Tibial nerve (tissue), 4 donors: ENCODE data around the gene TNFRSF18. TPM values are rescaled to one million over a fixed set of nuclear protein-coding genes. Genes with fewer than 3 reads are reported as not detected.

Experiments used
- DNase-seq, 2 donors: peaks; one replicate each; pipeline ENCODE4 v3.0.0-alpha.2; 2019; ENCODE audit warnings: low spot score in 2 of 2
- H3K27ac ChIP-seq, 4 donors: fragments of 200-600 bp; sonication (generic) in 3 of 4; one replicate each; pipeline ENCODE4 v1.5.1; 2017 to 2019; ENCODE audit warnings: mild to moderate bottlenecking in 1 of 4
- H3K27me3 ChIP-seq, 2 donors: fragments of 200-600 bp; sonication (generic) in 1 of 2; one replicate each; pipeline versions ENCODE4 v1.5.1 to v1.6.0; 2017 to 2019
- H3K36me3 ChIP-seq, 3 donors: fragments of 200-600 bp; sonication (generic); one replicate each; pipeline ENCODE4 v1.5.1; 2018 to 2019
- H3K4me1 ChIP-seq, 4 donors: fragments of 200-600 bp; sonication (generic) in 3 of 4; one replicate each; pipeline ENCODE4 v1.5.1; 2017 to 2019
- H3K4me3 ChIP-seq, 4 donors: fragments of 200-600 bp; sonication (generic) in 3 of 4; one replicate each; pipeline ENCODE4 v1.5.1; 2017 to 2019; ENCODE audit warnings: mild to moderate bottlenecking in 1 of 4, moderate library complexity in 1 of 4
- H3K9me3 ChIP-seq, 4 donors: fragments of 200-600 bp; sonication (generic) in 3 of 4; one replicate each; pipeline ENCODE4 v1.5.1; 2017 to 2019
- CTCF ChIP-seq, 5 experiments: fragments of 200-600 bp in 3 of 5; fragments of 450-650 bp in 2 of 5; sonication (generic) in 3 of 5; IDR thresholded peaks; one replicate each; pipeline ENCODE4 v1.5.1; 2016 to 2019; ENCODE audit warnings: antibody characterized with exemption in 5 of 5, mild to moderate bottlenecking in 3 of 5, moderate library complexity in 2 of 5
- EP300 ChIP-seq, 2 donors: sonication (generic); formaldehyde crosslinking; IDR thresholded peaks; one replicate each; pipeline ENCODE4 v1.6.1; 2017; ENCODE audit warnings: antibody characterized with exemption in 2 of 2, mild to moderate bottlenecking in 1 of 2
- POLR2A ChIP-seq, 2 donors: fragments of 450-650 bp; IDR thresholded peaks; one replicate each; pipeline ENCODE4 v1.6.1; 2017; ENCODE audit warnings: antibody characterized with exemption in 2 of 2, mild to moderate bottlenecking in 2 of 2, moderate library complexity in 2 of 2
- WGBS, 2 donors: methylation state at CpG; one replicate each; pipeline ENCODE4 v1.1.5; 2018; 5-methylcytosine and 5-hydroxymethylcytosine counted together
- total RNA-seq, 4 donors: library from RNA; depleted of rRNA; stranded (reverse); fragments of >200 nt; gene quantifications; one replicate each; pipeline ENCODE4 v1.1.0, GENCODE V29; 2016

The TNFRSF18 gene
- total RNA-seq, 4 donors from 2014 or later, result 0.44 TPM; not detected in 3

- 40 to 53% methylated on average over 21 to 23 of the region's 23 CpGs for WGBS, 2 donors
- peaks cover 0 to 100% of the 10 kb centered on the region in 2 donors for H3K27me3 ChIP-seq
- DNase-seq, result no peak
- peak overlapping the region in 1 of 4 donors; percentile 9 for H3K4me3 ChIP-seq
- H3K36me3 ChIP-seq, result no peaks in the 10 kb centered on the region
- no peaks in the 10 kb centered on the region for H3K9me3 ChIP-seq
- TF ChIP-seq EP300 (IDR thresholded peaks at IDR 0.05) (no peak), CTCF (IDR thresholded peaks at IDR 0.05) (no peak), POLR2A (IDR thresholded peaks at IDR 0.05) (no peak)
- no peaks in the 10 kb centered on the region for H3K4me1 ChIP-seq
- peak overlapping the region in 1 of 4 donors; percentile 50 for H3K27ac ChIP-seq
These were observed 40.4 kb downstream of the TNFRSF18 start for GRCh38 chr1:1165900-1166421.

- H3K27ac ChIP-seq, result peak overlapping the region in 1 of 4 donors; percentile 50
These were observed 40.9 kb downstream of the TNFRSF18 start for GRCh38 chr1:1165485-1165884.

GRCh38 chr1:1164701-1165451, 41.5 kb downstream of the TNFRSF18 start:
- WGBS, 2 donors, result 67 to 70% methylated on average over 35 to 48 of the region's 48 CpGs
- peak overlapping the region in 1 of 4 donors; percentile 17 for H3K4me3 ChIP-seq
- TF ChIP-seq EP300 (IDR thresholded peaks at IDR 0.05), result no peak
- no peak for TF ChIP-seq POLR2A (IDR thresholded peaks at IDR 0.05)
- TF ChIP-seq CTCF (IDR thresholded peaks at IDR 0.05), result no peak
- DNase-seq, result no peak
- H3K27me3 ChIP-seq, result peaks cover 0 to 89% of the 10 kb centered on the region in 2 donors
- peak overlapping the region in 1 of 4 donors; percentile 76 for H3K27ac ChIP-seq
- H3K4me1 ChIP-seq, result no peaks in the 10 kb centered on the region
- H3K9me3 ChIP-seq, result no peaks in the 10 kb centered on the region
- H3K36me3 ChIP-seq, result no peaks in the 10 kb centered on the region

More at GRCh38 chr1:1165485-1165884, 40.9 kb downstream of the TNFRSF18 start:
- DNase-seq, result no peak
- H3K36me3 ChIP-seq, result no peaks in the 10 kb centered on the region
- WGBS, 2 donors, result 77 to 78% methylated on average over 12 of the region's 12 CpGs
- TF ChIP-seq POLR2A (IDR thresholded peaks at IDR 0.05) (no peak), CTCF (IDR thresholded peaks at IDR 0.05) (no peak), EP300 (IDR thresholded peaks at IDR 0.05) (no peak)
- H3K4me1 ChIP-seq, result no peaks in the 10 kb centered on the region
- H3K4me3 ChIP-seq, result peak overlapping the region in 1 of 4 donors; percentile 9
- H3K27me3 ChIP-seq, result peaks cover 0 to 95% of the 10 kb centered on the region in 2 donors
- H3K9me3 ChIP-seq, result no peaks in the 10 kb centered on the region

GRCh38 chr1:1164361-1164700, 42.1 kb downstream of the TNFRSF18 start:
- Histone ChIP-seq H3K27ac (peak overlapping the region in 1 of 4 donors; percentile 76), H3K4me1 (peaks cover 0 to under 1% (median 0%) of the 10 kb centered on the region in 4 donors), H3K4me3 (peak overlapping the region in 1 of 4 donors; percentile 17), H3K36me3 (no peaks in the 10 kb centered on the region), H3K27me3 (peaks cover 0 to 83% of the 10 kb centered on the region in 2 donors), H3K9me3 (no peaks in the 10 kb centered on the region)
- no peak for TF ChIP-seq EP300 (IDR thresholded peaks at IDR 0.05)
- 65 to 74% methylated on average over 26 of the region's 26 CpGs for WGBS, 2 donors
- no peak for DNase-seq

- no peak for TF ChIP-seq POLR2A (IDR thresholded peaks at IDR 0.05)
- WGBS, 2 donors, result 85 to 89% methylated on average over 30 to 33 of the region's 33 CpGs
- Histone ChIP-seq H3K9me3 (no peaks in the 10 kb centered on the region), H3K4me3 (peak overlapping the region in 1 of 4 donors; percentile 17), H3K27me3 (peaks cover 0 to 76% of the 10 kb centered on the region in 2 donors), H3K4me1 (peaks cover 0 to 7% (median 4%) of the 10 kb centered on the region in 4 donors), H3K27ac (peak overlapping the region in 1 of 4 donors; percentile 76), H3K36me3 (no peaks in the 10 kb centered on the region)
- no peak for DNase-seq
These were observed 42.8 kb downstream of the TNFRSF18 start for GRCh38 chr1:1163538-1164070.
